Measurements from ENCODE around the gene ISM1.

DNA sequence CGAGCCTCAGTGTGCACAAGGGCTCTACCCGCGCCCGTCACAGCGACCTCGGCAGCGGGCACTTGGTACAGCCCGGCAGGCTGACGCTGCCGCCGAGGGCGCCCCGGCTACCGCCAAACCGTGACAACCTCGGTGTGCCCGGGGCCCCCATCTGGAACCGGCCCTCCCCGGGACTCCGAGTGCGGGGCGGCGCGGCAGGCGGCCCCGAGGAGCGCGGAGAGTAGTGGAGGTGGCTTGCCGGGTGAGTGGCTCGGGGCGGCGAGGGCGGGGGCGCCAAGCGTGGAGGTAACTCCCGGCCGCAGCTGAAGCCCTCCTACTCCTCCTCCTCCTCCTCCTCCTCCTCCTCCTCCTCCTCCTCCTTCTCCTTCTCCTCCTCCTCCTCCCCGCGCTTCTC, at the start of gene ISM1:
- TF ChIP-seq, protein P1, sequence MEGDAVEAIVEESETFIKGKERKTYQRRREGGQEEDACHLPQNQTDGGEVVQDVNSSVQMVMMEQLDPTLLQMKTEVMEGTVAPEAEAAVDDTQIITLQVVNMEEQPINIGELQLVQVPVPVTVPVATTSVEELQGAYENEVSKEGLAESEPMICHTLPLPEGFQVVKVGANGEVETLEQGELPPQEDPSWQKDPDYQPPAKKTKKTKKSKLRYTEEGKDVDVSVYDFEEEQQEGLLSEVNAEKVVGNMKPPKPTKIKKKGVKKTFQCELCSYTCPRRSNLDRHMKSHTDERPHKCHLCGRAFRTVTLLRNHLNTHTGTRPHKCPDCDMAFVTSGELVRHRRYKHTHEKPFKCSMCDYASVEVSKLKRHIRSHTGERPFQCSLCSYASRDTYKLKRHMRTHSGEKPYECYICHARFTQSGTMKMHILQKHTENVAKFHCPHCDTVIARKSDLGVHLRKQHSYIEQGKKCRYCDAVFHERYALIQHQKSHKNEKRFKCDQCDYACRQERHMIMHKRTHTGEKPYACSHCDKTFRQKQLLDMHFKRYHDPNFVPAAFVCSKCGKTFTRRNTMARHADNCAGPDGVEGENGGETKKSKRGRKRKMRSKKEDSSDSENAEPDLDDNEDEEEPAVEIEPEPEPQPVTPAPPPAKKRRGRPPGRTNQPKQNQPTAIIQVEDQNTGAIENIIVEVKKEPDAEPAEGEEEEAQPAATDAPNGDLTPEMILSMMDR (IDR thresholded peaks at IDR 0.05): no peak
- no peak for TF ChIP-seq EP300 (IDR thresholded peaks at IDR 0.05)
